Gastrocnemius medialis (tissue), 4 donors: Measurements from ENCODE around the gene KCNK16. TPM values are rescaled to one million over a fixed set of nuclear protein-coding genes. Genes with fewer than 3 reads are reported as not detected.
A peak's percentile ranks its signal among the peaks of the same experiment; 100 is the strongest.

Experiments
- ATAC-seq, 2 donors: fragments of 150-250 bp; one replicate each; pipeline ENCODE4 v1.9.1; 2016
- DNase-seq, 2 donors: peaks; one replicate each; pipeline ENCODE4 v3.0.0-alpha.2; 2019
- H3K27ac ChIP-seq, 4 donors: fragments of 200-600 bp; sonication (generic); 1 replicate in 1 of 4; 2 replicates in 3 of 4; pipeline ENCODE4 v1.5.1; 2016 to 2018; ENCODE audit warnings: mild to moderate bottlenecking in 2 of 4, moderate library complexity in 1 of 4
- H3K27me3 ChIP-seq, 3 donors: fragments of 200-600 bp; sonication (generic) in 2 of 3; 1 replicate in 1 of 3; 2 replicates in 2 of 3; pipeline versions ENCODE4 v1.5.1 to v1.6.0; 2016 to 2019; ENCODE audit warnings: mild to moderate bottlenecking in 1 of 3, moderate library complexity in 1 of 3
- H3K36me3 ChIP-seq, 2 donors: fragments of 200-600 bp; sonication (generic) in 1 of 2; one replicate each; pipeline ENCODE4 v1.5.1; 2017 to 2018
- H3K4me1 ChIP-seq, 2 donors: fragments of 200-600 bp; sonication (generic) in 1 of 2; one replicate each; pipeline ENCODE4 v1.5.1; 2016 to 2017; ENCODE audit warnings: mild to moderate bottlenecking in 2 of 2
- H3K4me3 ChIP-seq, 4 donors: fragments of 200-600 bp; sonication (generic) in 3 of 4; 1 replicate in 1 of 4; 2 replicates in 3 of 4; pipeline ENCODE4 v1.5.1; 2016 to 2019; ENCODE audit warnings: mild to moderate bottlenecking in 2 of 4
- H3K9me3 ChIP-seq, 3 donors: fragments of 200-600 bp; sonication (generic) in 2 of 3; 1 replicate in 1 of 3; 2 replicates in 2 of 3; pipeline ENCODE4 v1.5.1; 2016 to 2019
- CTCF ChIP-seq, 5 experiments: fragments of 450-650 bp in 3 of 5; fragments of 200-600 bp in 2 of 5; sonication (generic) in 2 of 5; IDR thresholded peaks in 4 of 5; conservative IDR thresholded peaks in 1 of 5; 1 replicate in 4 of 5; 2 replicates in 1 of 5; pipeline ENCODE4 v1.5.1; 2016 to 2019; ENCODE audit warnings: antibody characterized with exemption in 5 of 5, mild to moderate bottlenecking in 3 of 5, moderate library complexity in 3 of 5
- POLR2A ChIP-seq, 2 donors: fragments of 450-650 bp; IDR thresholded peaks; one replicate each; pipeline ENCODE4 v1.6.1; 2017; ENCODE audit warnings: antibody characterized with exemption in 2 of 2, mild to moderate bottlenecking in 2 of 2, moderate library complexity in 2 of 2
- in situ Hi-C, 4 donors: fragments of 200-750 bp; cut with MboI; loops; one replicate each; pipeline versions ENCODE4 v1.15.0 to v1.8.0; 2017; ENCODE audit warnings: low sequenced_read_pairs in 4 of 4
- intact Hi-C: fragments of 100-400 bp; cut with DNase I; formaldehyde crosslinking; loops from one replicate; pipeline ENCODE4 v1.15.1; 2023; ENCODE audit warnings: low total_unique reads
- total RNA-seq, 4 donors: library from RNA; depleted of rRNA; stranded (reverse); fragments of >200 nt; gene quantifications; one replicate each; pipeline versions ENCODE4 v1.1.0 to v1.2.3, GENCODE V29; 2016

The KCNK16 gene
- total RNA-seq, 4 donors from 2014 or later, result not detected

GRCh38 chr6:39350723-39351505, 28.4 kb upstream of the KCNK16 start:
- Histone ChIP-seq H3K4me1 (no peaks in the 10 kb centered on the region), H3K27me3 (no peaks in the 10 kb centered on the region), H3K4me3 (no peak overlapping the region), H3K36me3 (no peaks in the 10 kb centered on the region), H3K9me3 (no peaks in the 10 kb centered on the region), H3K27ac (no peak overlapping the region)
- TF ChIP-seq CTCF (IDR thresholded peaks at IDR 0.05 in 4 of 5, conservative IDR thresholded peaks at IDR 0.05 in 1 of 5), result no peak
- TF ChIP-seq POLR2A (IDR thresholded peaks at IDR 0.05), result no peak
- ATAC-seq, result no peak
- no peak for DNase-seq
- in situ Hi-C loops, result loop anchor here (10.0 to 25.0 kb wide), 4 partner anchors 536 to 1674 kb away; no protein-coding TSS in a partner anchor
- intact Hi-C loops, result no loop called here

- TF ChIP-seq CTCF (IDR thresholded peaks at IDR 0.05 in 4 of 5, conservative IDR thresholded peaks at IDR 0.05 in 1 of 5), result no peak
- no peak for TF ChIP-seq POLR2A (IDR thresholded peaks at IDR 0.05)
- no peak overlapping the region for H3K4me3 ChIP-seq
Observed at GRCh38 chr6:39348740-39349139, 26.2 kb upstream of the KCNK16 start.

GRCh38 chr6:39347906-39348585, 25.5 kb upstream of the KCNK16 start:
- Histone ChIP-seq H3K36me3 (no peaks in the 10 kb centered on the region), H3K27me3 (no peaks in the 10 kb centered on the region), H3K4me3 (no peak overlapping the region), H3K9me3 (no peaks in the 10 kb centered on the region), H3K4me1 (no peaks in the 10 kb centered on the region), H3K27ac (no peak overlapping the region)
- TF ChIP-seq POLR2A (IDR thresholded peaks at IDR 0.05) (no peak), CTCF (IDR thresholded peaks at IDR 0.05 in 4 of 5, conservative IDR thresholded peaks at IDR 0.05 in 1 of 5) (peak; percentile 54 to 86 (median 74))
- DNase-seq (peak; percentile 29 to 47), ATAC-seq (peak; percentile 54 to 77)
- in situ Hi-C loops (no loop called here), intact Hi-C loops (no loop called here)

More at GRCh38 chr6:39348740-39349139, 26.2 kb upstream of the KCNK16 start:
- intact Hi-C loops, result no loop called here
- in situ Hi-C loops, result no loop called here
- no peak overlapping the region for H3K27ac ChIP-seq
- no peaks in the 10 kb centered on the region for H3K36me3 ChIP-seq
- DNase-seq (no peak), ATAC-seq (no peak)
- H3K27me3 ChIP-seq, result no peaks in the 10 kb centered on the region
- H3K9me3 ChIP-seq, result no peaks in the 10 kb centered on the region
- H3K4me1 ChIP-seq, result no peaks in the 10 kb centered on the region

- no peaks in the 10 kb centered on the region for H3K9me3 ChIP-seq
- in situ Hi-C loops, result no loop called here
- intact Hi-C loops, result no loop called here
- DNase-seq (no peak), ATAC-seq (no peak)
- H3K36me3 ChIP-seq, result no peaks in the 10 kb centered on the region
- no peaks in the 10 kb centered on the region for H3K27me3 ChIP-seq
- H3K27ac ChIP-seq, result no peak overlapping the region
- no peaks in the 10 kb centered on the region for H3K4me1 ChIP-seq
- H3K4me3 ChIP-seq, result no peak overlapping the region
- no peak for TF ChIP-seq CTCF (IDR thresholded peaks at IDR 0.05 in 4 of 5, conservative IDR thresholded peaks at IDR 0.05 in 1 of 5)
- no peak for TF ChIP-seq POLR2A (IDR thresholded peaks at IDR 0.05)
Observed at GRCh38 chr6:39347206-39347605, 24.7 kb upstream of the KCNK16 start.
